Upper lobe of left lung (tissue), 6 donors: ENCODE measurements around the gene IL6R. TPM values are rescaled to one million over a fixed set of nuclear protein-coding genes. Genes with fewer than 3 reads are reported as not detected.

ENCODE experiments used
- ATAC-seq, 2 donors: fragments of 200-7000 bp; cut with Tn5 transposase; one replicate each; pipeline ENCODE4 v1.9.1; 2022; ENCODE audit warnings: mild to moderate bottlenecking in 2 of 2, moderate library complexity in 2 of 2; ENCODE audit not compliant: low FRiP score in 2 of 2
- DNase-seq, 2 donors: peaks; one replicate each; pipeline ENCODE4 v3.0.0-alpha.2; 2019 to 2020
- H3K27ac ChIP-seq, 4 donors: fragments of 200-600 bp; sonication (generic); one replicate each; pipeline ENCODE4 v1.5.1; 2016 to 2019
- H3K27me3 ChIP-seq, 4 donors: fragments of 200-600 bp; sonication (generic); one replicate each; pipeline ENCODE4 v1.5.1; 2017 to 2019
- H3K36me3 ChIP-seq, 4 donors: fragments of 200-600 bp; sonication (generic); one replicate each; pipeline ENCODE4 v1.5.1; 2016 to 2019
- H3K4me1 ChIP-seq, 4 donors: fragments of 200-600 bp; sonication (generic); one replicate each; pipeline ENCODE4 v1.5.1; 2018 to 2019
- H3K4me3 ChIP-seq, 4 donors: fragments of 200-600 bp; sonication (generic); one replicate each; pipeline ENCODE4 v1.5.1; 2017 to 2019; ENCODE audit warnings: mild to moderate bottlenecking in 2 of 4, moderate library complexity in 1 of 4
- H3K9me3 ChIP-seq, 4 donors: fragments of 200-600 bp; sonication (generic); one replicate each; pipeline ENCODE4 v1.5.1; 2018 to 2019
- EP300 ChIP-seq, 4 donors: sonication (generic); formaldehyde crosslinking; IDR thresholded peaks; one replicate each; pipeline ENCODE4 v1.5.1; 2017; ENCODE audit warnings: antibody characterized with exemption in 4 of 4, control low read depth in 2 of 4
- POLR2A ChIP-seq, 4 donors: fragments of 450-650 bp; IDR thresholded peaks; one replicate each; pipeline ENCODE4 v1.5.1; 2016 to 2017; ENCODE audit warnings: antibody characterized with exemption in 4 of 4, mild to moderate bottlenecking in 2 of 4
- POLR2AphosphoS5 ChIP-seq, 2 donors: sonication (generic); formaldehyde crosslinking; IDR thresholded peaks; one replicate each; pipeline ENCODE4 v1.5.1; 2017; ENCODE audit warnings: antibody characterized with exemption in 2 of 2
- WGBS, 2 donors: methylation state at CpG; one replicate each; pipeline ENCODE4 v1.1.5; 2017 to 2018; 5-methylcytosine and 5-hydroxymethylcytosine counted together
- total RNA-seq, 6 donors: library from RNA; depleted of rRNA in 4 of 6; stranded (reverse); fragments of >200 nt in 4 of 6; gene quantifications; one replicate each; pipeline versions ENCODE4 v1.1.0 to v1.2.1, GENCODE V29; 2016 to 2021
- TF ChIP-seq, protein P1 (sequence below), 6 experiments: fragments of 450-650 bp in 4 of 6; fragments of 200-600 bp in 2 of 6; sonication (generic) in 2 of 6; IDR thresholded peaks; one replicate each; pipeline ENCODE4 v1.5.1; 2016 to 2019; ENCODE audit warnings: antibody characterized with exemption in 6 of 6
- donor health status: DM: no; HTN: no; CAD: no; lungs with moderate emphysema.
- donor health status: DM: no; HTN: yes; CAD: no; lungs with severe emphysema.

Gene IL6R
- total RNA-seq, 6 donors from 2014 or later: 59.6 to 126 (median 97.5) TPM

DNA sequence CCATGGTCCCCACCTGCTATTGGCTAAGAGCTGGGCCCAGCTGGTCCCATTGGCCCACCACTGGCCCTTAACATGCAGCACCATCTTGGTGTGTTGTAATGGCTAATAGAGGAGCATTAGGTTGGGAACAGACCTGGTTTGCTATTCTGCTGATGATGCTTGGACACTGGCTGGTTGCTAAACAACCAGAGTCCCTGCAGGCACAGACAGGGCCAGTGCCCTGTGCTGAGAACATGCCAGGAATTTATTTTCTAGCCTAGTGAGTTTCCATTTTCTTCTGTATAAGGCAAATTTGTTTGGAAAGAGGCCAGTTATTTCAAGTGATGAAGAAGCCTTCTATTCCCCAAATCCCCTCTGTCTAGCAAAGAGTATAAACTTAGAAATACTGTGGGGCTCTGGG is 53.9 kb downstream of the IL6R start:
- H3K27me3 ChIP-seq: no peaks in the 10 kb centered on the region
- H3K4me3 ChIP-seq: no peak overlapping the region
- H3K4me1 ChIP-seq: peaks cover 19 to 35% (median 28%) of the 10 kb centered on the region in 4 donors
- no peak overlapping the region for H3K27ac ChIP-seq
- TF ChIP-seq EP300 (IDR thresholded peaks at IDR 0.05) (no peak), POLR2AphosphoS5 (IDR thresholded peaks at IDR 0.05) (no peak), POLR2A (IDR thresholded peaks at IDR 0.05) (no peak)
- TF ChIP-seq, protein P1, sequence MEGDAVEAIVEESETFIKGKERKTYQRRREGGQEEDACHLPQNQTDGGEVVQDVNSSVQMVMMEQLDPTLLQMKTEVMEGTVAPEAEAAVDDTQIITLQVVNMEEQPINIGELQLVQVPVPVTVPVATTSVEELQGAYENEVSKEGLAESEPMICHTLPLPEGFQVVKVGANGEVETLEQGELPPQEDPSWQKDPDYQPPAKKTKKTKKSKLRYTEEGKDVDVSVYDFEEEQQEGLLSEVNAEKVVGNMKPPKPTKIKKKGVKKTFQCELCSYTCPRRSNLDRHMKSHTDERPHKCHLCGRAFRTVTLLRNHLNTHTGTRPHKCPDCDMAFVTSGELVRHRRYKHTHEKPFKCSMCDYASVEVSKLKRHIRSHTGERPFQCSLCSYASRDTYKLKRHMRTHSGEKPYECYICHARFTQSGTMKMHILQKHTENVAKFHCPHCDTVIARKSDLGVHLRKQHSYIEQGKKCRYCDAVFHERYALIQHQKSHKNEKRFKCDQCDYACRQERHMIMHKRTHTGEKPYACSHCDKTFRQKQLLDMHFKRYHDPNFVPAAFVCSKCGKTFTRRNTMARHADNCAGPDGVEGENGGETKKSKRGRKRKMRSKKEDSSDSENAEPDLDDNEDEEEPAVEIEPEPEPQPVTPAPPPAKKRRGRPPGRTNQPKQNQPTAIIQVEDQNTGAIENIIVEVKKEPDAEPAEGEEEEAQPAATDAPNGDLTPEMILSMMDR (IDR thresholded peaks at IDR 0.05): no peak
- DNase-seq (no peak), ATAC-seq (no peak)
- H3K9me3 ChIP-seq: no peaks in the 10 kb centered on the region
- peaks cover 5 to 28% (median 22%) of the 10 kb centered on the region in 4 donors for H3K36me3 ChIP-seq

DNA sequence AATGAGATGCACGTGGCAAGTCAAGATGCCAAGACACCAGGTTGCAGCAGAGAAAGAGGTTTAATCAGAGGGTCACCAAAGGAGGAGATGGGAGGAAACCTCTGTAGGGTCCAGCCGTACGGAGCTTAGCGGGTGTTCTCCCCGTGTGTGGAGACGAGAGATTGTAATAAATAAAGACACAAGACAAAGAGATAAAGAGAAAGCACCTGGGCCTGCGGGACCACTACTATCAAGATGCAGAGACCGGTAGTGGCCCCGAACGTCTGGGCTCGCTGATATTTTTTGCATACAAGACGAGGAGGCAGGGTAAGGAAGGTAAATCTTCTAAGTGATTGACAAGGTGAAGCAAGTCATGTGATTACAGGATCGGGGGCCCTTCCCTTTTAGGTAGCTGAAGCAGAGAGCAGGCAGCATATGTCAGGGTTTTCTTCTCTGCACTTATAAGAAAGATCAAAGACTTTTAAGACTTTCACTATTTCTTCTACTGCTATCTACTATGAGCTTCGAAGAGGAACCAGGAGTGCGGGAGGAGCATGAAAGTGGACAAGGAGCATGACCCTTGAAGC is 55.6 kb downstream of the IL6R start:
- Histone ChIP-seq H3K36me3 (peaks cover 13 to 27% (median 22%) of the 10 kb centered on the region in 4 donors), H3K4me3 (no peak overlapping the region), H3K9me3 (no peaks in the 10 kb centered on the region), H3K4me1 (peaks cover 19 to 33% (median 29%) of the 10 kb centered on the region in 4 donors), H3K27me3 (no peaks in the 10 kb centered on the region), H3K27ac (no peak overlapping the region)
- TF ChIP-seq POLR2A (IDR thresholded peaks at IDR 0.05) (no peak), EP300 (IDR thresholded peaks at IDR 0.05) (no peak), POLR2AphosphoS5 (IDR thresholded peaks at IDR 0.05) (no peak)
- TF ChIP-seq, protein P1 (IDR thresholded peaks at IDR 0.05): no peak
- ATAC-seq (no peak), DNase-seq (no peak)
- WGBS, 2 donors: 75 to 86% methylated on average over 15 of the region's 15 CpGs

DNA sequence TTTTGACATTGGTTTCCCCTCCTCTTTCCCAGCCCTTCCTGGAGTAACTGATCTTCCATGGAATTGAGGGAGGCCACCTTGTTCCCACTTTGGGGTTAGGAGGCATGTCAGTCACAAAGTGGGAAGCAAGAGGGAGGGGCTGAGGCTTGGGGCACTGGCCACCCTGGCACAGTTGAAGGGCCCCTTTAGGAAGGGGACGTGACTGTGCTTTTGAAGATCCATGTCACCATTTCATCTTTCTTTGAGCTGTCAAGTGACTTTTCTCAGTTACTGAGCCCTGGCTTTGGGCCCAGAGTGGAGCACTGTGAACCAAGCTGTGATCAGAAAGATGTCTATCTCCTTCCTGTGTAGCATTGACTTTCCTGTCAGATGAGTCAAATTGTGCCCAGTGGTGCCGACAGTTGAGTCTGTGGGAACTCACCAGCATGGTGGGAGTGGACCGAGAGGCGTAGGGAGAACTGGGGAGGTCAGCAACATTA is 58.4 kb downstream of the IL6R start:
- H3K36me3 ChIP-seq: peaks cover 14 to 41% (median 19%) of the 10 kb centered on the region in 4 donors
- TF ChIP-seq POLR2A (IDR thresholded peaks at IDR 0.05) (no peak), POLR2AphosphoS5 (IDR thresholded peaks at IDR 0.05) (peak; percentile 34 to 74), EP300 (IDR thresholded peaks at IDR 0.05) (peak in 2 of 4 donors; percentile 38 to 58)
- H3K9me3 ChIP-seq: no peaks in the 10 kb centered on the region
- no peaks in the 10 kb centered on the region for H3K27me3 ChIP-seq
- H3K4me1 ChIP-seq: peaks cover 19 to 39% (median 31%) of the 10 kb centered on the region in 4 donors
- ATAC-seq (peak; percentile 53 to 71), DNase-seq (peak in 1 of 2 donors; percentile 57)
- H3K27ac ChIP-seq: peak overlapping the region; percentile 69 to 87 (median 77)
- no peak overlapping the region for H3K4me3 ChIP-seq
- 32 to 46% methylated on average over 4 of the region's 4 CpGs for WGBS, 2 donors

DNA sequence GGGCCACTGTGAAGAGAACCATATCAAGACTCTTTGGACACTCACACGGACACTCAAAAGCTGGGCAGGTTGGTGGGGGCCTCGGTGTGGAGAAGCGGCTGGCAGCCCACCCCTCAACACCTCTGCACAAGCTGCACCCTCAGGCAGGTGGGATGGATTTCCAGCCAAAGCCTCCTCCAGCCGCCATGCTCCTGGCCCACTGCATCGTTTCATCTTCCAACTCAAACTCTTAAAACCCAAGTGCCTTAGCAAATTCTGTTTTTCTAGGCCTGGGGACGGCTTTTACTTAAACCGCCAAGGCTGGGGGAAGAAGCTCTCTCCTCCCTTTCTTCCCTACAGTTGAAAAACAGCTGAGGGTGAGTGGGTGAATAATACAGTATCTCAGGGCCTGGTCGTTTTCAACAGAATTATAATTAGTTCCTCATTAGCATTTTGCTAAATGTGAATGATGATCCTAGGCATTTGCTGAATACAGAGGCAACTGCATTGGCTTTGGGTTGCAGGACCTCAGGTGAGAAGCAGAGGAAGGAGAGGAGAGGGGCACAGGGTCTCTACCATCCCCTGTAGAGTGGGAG is 60.6 kb downstream of the IL6R start:
- ATAC-seq (no peak), DNase-seq (no peak)
- H3K27ac ChIP-seq: peak overlapping the region in 2 of 4 donors; percentile 19 to 80
- H3K4me3 ChIP-seq: no peak overlapping the region
- 77 to 82% methylated on average over 5 to 8 of the region's 8 CpGs for WGBS, 2 donors
- H3K36me3 ChIP-seq: peaks cover 9 to 37% (median 15%) of the 10 kb centered on the region in 4 donors
- peaks cover 19 to 50% (median 40%) of the 10 kb centered on the region in 4 donors for H3K4me1 ChIP-seq
- no peak for TF ChIP-seq POLR2AphosphoS5 (IDR thresholded peaks at IDR 0.05)
- TF ChIP-seq, protein P1 (IDR thresholded peaks at IDR 0.05): no peak
- no peak for TF ChIP-seq EP300 (IDR thresholded peaks at IDR 0.05)
- no peak for TF ChIP-seq POLR2A (IDR thresholded peaks at IDR 0.05)
- H3K27me3 ChIP-seq: no peaks in the 10 kb centered on the region
- no peaks in the 10 kb centered on the region for H3K9me3 ChIP-seq

DNA sequence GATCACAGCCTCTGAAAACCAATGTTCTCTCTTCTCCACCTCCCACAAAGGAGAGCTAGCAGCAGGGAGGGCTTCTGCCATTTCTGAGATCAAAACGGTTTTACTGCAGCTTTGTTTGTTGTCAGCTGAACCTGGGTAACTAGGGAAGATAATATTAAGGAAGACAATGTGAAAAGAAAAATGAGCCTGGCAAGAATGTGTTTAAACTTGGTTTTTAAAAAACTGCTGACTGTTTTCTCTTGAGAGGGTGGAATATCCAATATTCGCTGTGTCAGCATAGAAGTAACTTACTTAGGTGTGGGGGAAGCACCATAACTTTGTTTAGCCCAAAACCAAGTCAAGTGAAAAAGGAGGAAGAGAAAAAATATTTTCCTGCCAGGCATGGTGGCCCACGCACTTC is 61.1 kb downstream of the IL6R start:
- DNase-seq (no peak), ATAC-seq (peak in 1 of 2 donors; percentile 23)
- H3K36me3 ChIP-seq: peaks cover 9 to 37% (median 13%) of the 10 kb centered on the region in 4 donors
- H3K27ac ChIP-seq: peak overlapping the region in 1 of 4 donors; percentile 80
- peaks cover 19 to 50% (median 40%) of the 10 kb centered on the region in 4 donors for H3K4me1 ChIP-seq
- H3K4me3 ChIP-seq: no peak overlapping the region
- TF ChIP-seq POLR2A (IDR thresholded peaks at IDR 0.05) (no peak), POLR2AphosphoS5 (IDR thresholded peaks at IDR 0.05) (no peak), EP300 (IDR thresholded peaks at IDR 0.05) (no peak)
- TF ChIP-seq, protein P1 (IDR thresholded peaks at IDR 0.05): no peak
- no peaks in the 10 kb centered on the region for H3K27me3 ChIP-seq
- 65 to 67% methylated on average over 3 of the region's 3 CpGs for WGBS, 2 donors
- H3K9me3 ChIP-seq: no peaks in the 10 kb centered on the region
